ENCODE measurements around the gene LIN7B. TPM values are rescaled to one million over a fixed set of nuclear protein-coding genes. Genes with fewer than 3 reads are reported as not detected.

LIN7B gene
- total and polyA plus RNA-seq, 2 of the 13 experiments (the other 11 are each of a cell fraction or from before 2014, with no cell fraction given) = 5.3 to 7.6 TPM

- no peak for TF ChIP-seq ZFP37 (CRISPR knock-in tag; IDR thresholded peaks at IDR 0.05; ENCODE audit: borderline replicate concordance)
- TF ChIP-seq ZNF549 (CRISPR knock-in tag; IDR thresholded peaks at IDR 0.05) = no peak
- TF ChIP-seq, protein P1, sequence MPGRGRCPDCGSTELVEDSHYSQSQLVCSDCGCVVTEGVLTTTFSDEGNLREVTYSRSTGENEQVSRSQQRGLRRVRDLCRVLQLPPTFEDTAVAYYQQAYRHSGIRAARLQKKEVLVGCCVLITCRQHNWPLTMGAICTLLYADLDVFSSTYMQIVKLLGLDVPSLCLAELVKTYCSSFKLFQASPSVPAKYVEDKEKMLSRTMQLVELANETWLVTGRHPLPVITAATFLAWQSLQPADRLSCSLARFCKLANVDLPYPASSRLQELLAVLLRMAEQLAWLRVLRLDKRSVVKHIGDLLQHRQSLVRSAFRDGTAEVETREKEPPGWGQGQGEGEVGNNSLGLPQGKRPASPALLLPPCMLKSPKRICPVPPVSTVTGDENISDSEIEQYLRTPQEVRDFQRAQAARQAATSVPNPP (CRISPR knock-in tag; IDR thresholded peaks at IDR 0.05) = no peak
- no peak for TF ChIP-seq ZNF674 (CRISPR knock-in tag; IDR thresholded peaks at IDR 0.05; ENCODE audit: low read depth)
- peak; percentile 86 for TF ChIP-seq RFXAP (CRISPR knock-in tag; IDR thresholded peaks at IDR 0.05; ENCODE audit: borderline replicate concordance)
- TF ChIP-seq EEA1 (CRISPR knock-in tag; IDR thresholded peaks at IDR 0.05; ENCODE audit: borderline replicate concordance) = peak; percentile 93; the same call in 1 of the 2 replicates
- no peak for TF ChIP-seq JUNB (CRISPR knock-in tag; IDR thresholded peaks at IDR 0.05; ENCODE audit: borderline replicate concordance)
- TF ChIP-seq, protein P2, sequence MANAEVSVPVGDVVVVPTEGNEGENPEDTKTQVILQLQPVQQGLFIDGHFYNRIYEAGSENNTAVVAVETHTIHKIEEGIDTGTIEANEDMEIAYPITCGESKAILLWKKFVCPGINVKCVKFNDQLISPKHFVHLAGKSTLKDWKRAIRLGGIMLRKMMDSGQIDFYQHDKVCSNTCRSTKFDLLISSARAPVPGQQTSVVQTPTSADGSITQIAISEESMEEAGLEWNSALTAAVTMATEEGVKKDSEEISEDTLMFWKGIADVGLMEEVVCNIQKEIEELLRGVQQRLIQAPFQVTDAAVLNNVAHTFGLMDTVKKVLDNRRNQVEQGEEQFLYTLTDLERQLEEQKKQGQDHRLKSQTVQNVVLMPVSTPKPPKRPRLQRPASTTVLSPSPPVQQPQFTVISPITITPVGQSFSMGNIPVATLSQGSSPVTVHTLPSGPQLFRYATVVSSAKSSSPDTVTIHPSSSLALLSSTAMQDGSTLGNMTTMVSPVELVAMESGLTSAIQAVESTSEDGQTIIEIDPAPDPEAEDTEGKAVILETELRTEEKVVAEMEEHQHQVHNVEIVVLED (CRISPR knock-in tag; IDR thresholded peaks at IDR 0.05; ENCODE audit: borderline replicate concordance) = peak; percentile 79
- TF ChIP-seq, protein P3, sequence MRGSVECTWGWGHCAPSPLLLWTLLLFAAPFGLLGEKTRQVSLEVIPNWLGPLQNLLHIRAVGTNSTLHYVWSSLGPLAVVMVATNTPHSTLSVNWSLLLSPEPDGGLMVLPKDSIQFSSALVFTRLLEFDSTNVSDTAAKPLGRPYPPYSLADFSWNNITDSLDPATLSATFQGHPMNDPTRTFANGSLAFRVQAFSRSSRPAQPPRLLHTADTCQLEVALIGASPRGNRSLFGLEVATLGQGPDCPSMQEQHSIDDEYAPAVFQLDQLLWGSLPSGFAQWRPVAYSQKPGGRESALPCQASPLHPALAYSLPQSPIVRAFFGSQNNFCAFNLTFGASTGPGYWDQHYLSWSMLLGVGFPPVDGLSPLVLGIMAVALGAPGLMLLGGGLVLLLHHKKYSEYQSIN (CRISPR knock-in tag; IDR thresholded peaks at IDR 0.05; ENCODE audit: borderline replicate concordance) = no peak
- TF ChIP-seq, protein P4, sequence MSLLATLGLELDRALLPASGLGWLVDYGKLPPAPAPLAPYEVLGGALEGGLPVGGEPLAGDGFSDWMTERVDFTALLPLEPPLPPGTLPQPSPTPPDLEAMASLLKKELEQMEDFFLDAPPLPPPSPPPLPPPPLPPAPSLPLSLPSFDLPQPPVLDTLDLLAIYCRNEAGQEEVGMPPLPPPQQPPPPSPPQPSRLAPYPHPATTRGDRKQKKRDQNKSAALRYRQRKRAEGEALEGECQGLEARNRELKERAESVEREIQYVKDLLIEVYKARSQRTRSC (CRISPR knock-in tag; IDR thresholded peaks at IDR 0.05; ENCODE audit: low read depth) = no peak
- TF ChIP-seq ZNF101 (CRISPR knock-in tag; IDR thresholded peaks at IDR 0.05; ENCODE audit: borderline replicate concordance, low read depth) = no peak
- TF ChIP-seq AKAP8 (CRISPR knock-in tag; IDR thresholded peaks at IDR 0.05) = no peak; the same call in 1 of the 2 replicates
- TF ChIP-seq, protein P5, sequence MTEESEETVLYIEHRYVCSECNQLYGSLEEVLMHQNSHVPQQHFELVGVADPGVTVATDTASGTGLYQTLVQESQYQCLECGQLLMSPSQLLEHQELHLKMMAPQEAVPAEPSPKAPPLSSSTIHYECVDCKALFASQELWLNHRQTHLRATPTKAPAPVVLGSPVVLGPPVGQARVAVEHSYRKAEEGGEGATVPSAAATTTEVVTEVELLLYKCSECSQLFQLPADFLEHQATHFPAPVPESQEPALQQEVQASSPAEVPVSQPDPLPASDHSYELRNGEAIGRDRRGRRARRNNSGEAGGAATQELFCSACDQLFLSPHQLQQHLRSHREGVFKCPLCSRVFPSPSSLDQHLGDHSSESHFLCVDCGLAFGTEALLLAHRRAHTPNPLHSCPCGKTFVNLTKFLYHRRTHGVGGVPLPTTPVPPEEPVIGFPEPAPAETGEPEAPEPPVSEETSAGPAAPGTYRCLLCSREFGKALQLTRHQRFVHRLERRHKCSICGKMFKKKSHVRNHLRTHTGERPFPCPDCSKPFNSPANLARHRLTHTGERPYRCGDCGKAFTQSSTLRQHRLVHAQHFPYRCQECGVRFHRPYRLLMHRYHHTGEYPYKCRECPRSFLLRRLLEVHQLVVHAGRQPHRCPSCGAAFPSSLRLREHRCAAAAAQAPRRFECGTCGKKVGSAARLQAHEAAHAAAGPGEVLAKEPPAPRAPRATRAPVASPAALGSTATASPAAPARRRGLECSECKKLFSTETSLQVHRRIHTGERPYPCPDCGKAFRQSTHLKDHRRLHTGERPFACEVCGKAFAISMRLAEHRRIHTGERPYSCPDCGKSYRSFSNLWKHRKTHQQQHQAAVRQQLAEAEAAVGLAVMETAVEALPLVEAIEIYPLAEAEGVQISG (CRISPR knock-in tag; IDR thresholded peaks at IDR 0.05) = peak; percentile 69
- TF ChIP-seq FOXP1 (IDR thresholded peaks at IDR 0.05) = no peak
- TF ChIP-seq FOXP1 (CRISPR knock-in tag; IDR thresholded peaks at IDR 0.05) = no peak
- TF ChIP-seq SRSF1 (optimal IDR thresholded peaks at IDR 0.05; ENCODE audit: low read depth, low read length) = peak; percentile 53
- no peak for TF ChIP-seq ZNF720 (CRISPR knock-in tag; IDR thresholded peaks at IDR 0.05)
- no peak for TF ChIP-seq KDM4B (CRISPR knock-in tag; IDR thresholded peaks at IDR 0.05)
- TF ChIP-seq ZBTB7A (CRISPR knock-in tag; IDR thresholded peaks at IDR 0.05) = peak; percentile 88
- no peak for TF ChIP-seq IKZF1 (IDR thresholded peaks at IDR 0.05)
- peak; percentile 94 for TF ChIP-seq ZGPAT (CRISPR knock-in tag; IDR thresholded peaks at IDR 0.05)
Measured at GRCh38 chr19:49118565-49119410, 4.6 kb downstream of the LIN7B start, which contains the start of gene C19orf73 (continued).

All from HepG2 (cell line).